K562 (cell line): ENCODE data around the gene KRTAP3-3. TPM values are rescaled to one million over a fixed set of nuclear protein-coding genes. Genes with fewer than 3 reads are reported as not detected.
"Not testable (repeated sequence)": the region's sequence is repeated elsewhere in the genome, so short reads cannot be mapped to it uniquely, and the experiment has no call there.

Experiments
- ATAC-seq: fragments of 200-7000 bp; cut with Tn5 transposase; 3 replicates; pipeline ENCODE4 v1.9.1; 2020; ENCODE audit warnings: moderate library complexity
- BruUV-seq: library from RNA; stranded (reverse); fragments of 400-500 nt; replicated peaks from 2 replicates; lab custom pipeline; 2021; lab: Mats Ljungman, UMichigan
- CTCF ChIA-PET: fragments of 300-600 bp; formaldehyde crosslinking; extraction: SDS; loops from one replicate; lab custom pipeline; 2021; ENCODE audit warnings: low intra/inter-chr PET ratio; lab: Yijun Ruan, JAX
- POLR2A ChIA-PET: fragments of 300-600, 350-650 bp; sonication (Branson Sonifier 250); formaldehyde crosslinking; extraction: SDS; loops from one replicate; lab custom pipeline; 2021; ENCODE audit warnings: antibody characterized with exemption, inconsistent platforms; lab: Yijun Ruan, JAX
- DNase-seq, 4 experiments: peaks; one replicate each; pipeline versions ENCODE4 v3.0.0 to v3.0.0-alpha.2; 2011 to 2018; ENCODE audit warnings: low spot score in 3 of 4, mixed read lengths in 3 of 4; ENCODE audit errors: extremely low read depth in 1 of 4
- FAIRE-seq: peaks from 2 replicates; lab custom pipeline; 2011; peaks lifted over from hg19 to GRCh38; lab: Jason Lieb, UNC
- H2AFZ ChIP-seq: 2 replicates; pipeline ENCODE4 v1.6.0; 2011; ENCODE audit warnings: low read depth, low read length, control low read depth, inconsistent platforms
- H3K27ac ChIP-seq: fragments of 200-600 bp; 3 replicates; pipeline ENCODE4 v1.8.0; 2011; ENCODE audit warnings: low read depth, mild to moderate bottlenecking, control low read depth, inconsistent platforms, low read length, moderate library complexity, mixed read lengths; ENCODE audit errors: extremely low read depth
- H3K27me3 ChIP-seq, 2 experiments: fragments of 300-600 bp in 1 of 2; 2 replicates in 1 of 2; 3 replicates in 1 of 2; pipeline versions ENCODE4 v1.6.0 to v1.8.0; 2011; ENCODE audit warnings: inconsistent platforms in 2 of 2, low read length in 2 of 2, mild to moderate bottlenecking in 1 of 2, mixed read lengths in 1 of 2, moderate library complexity in 1 of 2; ENCODE audit not compliant: control insufficient read depth in 2 of 2, insufficient read depth in 2 of 2
- H3K36me3 ChIP-seq: fragments of 300-600 bp; 3 replicates; pipeline ENCODE4 v1.8.0; 2011; ENCODE audit warnings: mild to moderate bottlenecking, low read length, inconsistent platforms; ENCODE audit not compliant: control insufficient read depth, insufficient read depth
- H3K4me1 ChIP-seq, 2 experiments: fragments of 200-600 bp in 1 of 2; replicated peaks in 1 of 2; 2 replicates in 1 of 2; 3 replicates in 1 of 2; pipeline versions ENCODE4 v1.5.1 to v1.8.0; 2011; ENCODE audit warnings: inconsistent platforms in 2 of 2, low read length in 2 of 2, mild to moderate bottlenecking in 1 of 2, mixed read lengths in 1 of 2, moderate library complexity in 1 of 2; ENCODE audit not compliant: control insufficient read depth in 2 of 2, insufficient read depth in 2 of 2
- H3K4me2 ChIP-seq: 2 replicates; pipeline ENCODE4 v1.6.1; 2011; ENCODE audit warnings: low read length, control low read depth, inconsistent platforms, mixed read lengths; ENCODE audit not compliant: insufficient read depth
- H3K4me3 ChIP-seq: fragments of 200-600 bp; sonication (generic), shearing (Covaris generic); 2 replicates; pipeline ENCODE4 v1.5.1; 2016; ENCODE audit warnings: control low read depth, inconsistent platforms
- H3K79me2 ChIP-seq: fragments of 200-600 bp; 3 replicates; pipeline ENCODE4 v1.8.0; 2011; ENCODE audit warnings: low read length, inconsistent platforms; ENCODE audit not compliant: control insufficient read depth, insufficient read depth
- H3K9ac ChIP-seq, 2 experiments: 2 replicates each; pipeline versions ENCODE4 v1.6.0 to v1.6.1; 2011; ENCODE audit warnings: low read depth in 2 of 2, low read length in 2 of 2, control low read depth in 1 of 2, inconsistent platforms in 1 of 2, mild to moderate bottlenecking in 1 of 2, mixed read lengths in 1 of 2; ENCODE audit not compliant: insufficient read depth in 1 of 2
- H3K9me1 ChIP-seq: one replicate; pipeline ENCODE4 v1.6.0; 2011; ENCODE audit warnings: inconsistent platforms, mild to moderate bottlenecking, low read length, moderate library complexity; ENCODE audit not compliant: control insufficient read depth, insufficient read depth
- H3K9me3 ChIP-seq: replicated peaks from 2 replicates; pipeline ENCODE4 v1.5.1; 2011; ENCODE audit warnings: low read depth, low read length, inconsistent platforms; ENCODE audit not compliant: control insufficient read depth, insufficient read depth
- H4K20me1 ChIP-seq: replicated peaks from 2 replicates; pipeline ENCODE4 v1.6.1; 2011; ENCODE audit warnings: low read length, inconsistent platforms, mixed read lengths; ENCODE audit not compliant: control insufficient read depth, insufficient read depth
- MLX ChIP-seq, 2 experiments: fragments of 450-650 bp in 1 of 2; sonication (generic) in 1 of 2; formaldehyde crosslinking; conservative IDR thresholded peaks; 2 replicates each; pipeline versions ENCODE4 v1.4.0 to v1.8.1; 2020 to 2022; ENCODE audit warnings: mild to moderate bottlenecking in 1 of 2, missing genetic modification reagents in 1 of 2
- PBX2 ChIP-seq, 2 experiments: IDR thresholded peaks in 1 of 2; conservative IDR thresholded peaks in 1 of 2; 2 replicates each; pipeline ENCODE4 v1.6.1; 2016; ENCODE audit warnings: low read depth in 2 of 2, mild to moderate bottlenecking in 1 of 2, missing compliant biosample characterization in 1 of 2, missing genetic modification characterization in 1 of 2, moderate library complexity in 1 of 2
- POLR2A ChIP-seq: fragments of 450-650 bp; conservative IDR thresholded peaks from 2 replicates; pipeline ENCODE4 v1.6.1; 2016
- RFX5 ChIP-seq: IDR thresholded peaks from 2 replicates; pipeline ENCODE4 v1.6.1; 2011; ENCODE audit warnings: low read depth, mild to moderate bottlenecking, improper control_type of control experiment, low read length
- USF2 ChIP-seq: sonication (generic); formaldehyde crosslinking; IDR thresholded peaks from 2 replicates; pipeline ENCODE4 v1.5.0; 2020; ENCODE audit warnings: missing genetic modification reagents
- WGBS: fragments of 100-300 bp; shearing (Covaris generic); methylation state at CpG from one replicate; pipeline ENCODE4 v1.1.6; 2016; ENCODE audit warnings: low coverage, mixed read lengths; ENCODE audit not compliant: insufficient coverage; ENCODE audit errors: missing lambda C conversion rate; 5-methylcytosine and 5-hydroxymethylcytosine counted together
- in situ Hi-C: fragments of 300-500 bp; cut with MboI; formaldehyde crosslinking; loops from 4 replicates; pipeline ENCODE4 v1.15.0; 2018; ENCODE audit warnings: inconsistent platforms, mixed read lengths
- intact Hi-C: fragments of 100-400 bp; cut with micrococcal nuclease; formaldehyde crosslinking; loops from 2 replicates; pipeline ENCODE4 v1.14.2; 2022
- polyA plus RNA-seq, 8 experiments: library from polyadenylated mRNA; depleted of rRNA in 4 of 8; stranded (reverse) in 5 of 8; unstranded in 3 of 8; fragments of >200 nt; fragmentation: Nextera tagmentation in 2 of 8; fragmentation: Illumina TruSeq in 1 of 8; extraction: Ambion mirVana in 2 of 8; extraction: Trizol in 1 of 8; gene quantifications; 2 replicates each; pipeline versions ENCODE4 v1.2.1 to v1.2.3, GENCODE V29; 2011 to 2014; ENCODE audit warnings: inconsistent platforms in 1 of 8, missing spikeins in 1 of 8
- total RNA-seq, 7 experiments: library from RNA; depleted of rRNA in 6 of 7; stranded (reverse); fragments of >200 nt in 6 of 7; fragmentation: Illumina TruSeq in 2 of 7; extraction: Trizol in 2 of 7; gene quantifications; 2 replicates each; pipeline versions ENCODE4 v1.2.1 to v1.2.3, GENCODE V29; 2011 to 2021; ENCODE audit warnings: low replicate concordance in 1 of 7

Gene KRTAP3-3
- total and polyA plus RNA-seq, 9 of the 15 experiments (the other 6 are each of a cell fraction or from before 2014, with no cell fraction given) = not detected

- intact Hi-C loops, H3K4me3 ChIP-seq, FAIRE-seq, ATAC-seq, H3K4me1 ChIP-seq, BruUV-seq, DNase-seq, CTCF ChIA-PET, H4K20me1 ChIP-seq, H3K9me1 ChIP-seq, H3K9me3 ChIP-seq, H3K36me3 ChIP-seq, H2AFZ ChIP-seq, H3K9ac ChIP-seq, in situ Hi-C loops, H3K4me2 ChIP-seq, H3K27ac ChIP-seq, H3K79me2 ChIP-seq: not testable (repeated sequence)
- under 1% methylated on average over 9 of the region's 10 CpGs for WGBS
- peaks cover 0 to 13% of the 10 kb centered on the region in 2 experiments; a peak in 2 of 5 replicates for H3K27me3 ChIP-seq
- POLR2A ChIA-PET = interaction anchor here (0.6 kb wide), 1 partner anchor 498 kb away, joined by 4 read pairs; no protein-coding TSS in a partner anchor
Observed at GRCh38 chr17:41034346-41034935, 40.5 kb upstream of the KRTAP3-3 start, which contains the start of gene KRTAP1-3. KRTAP1-3 (minus strand) TSS chr17:41034874; CDS start chr17:41034821, 53 bp downstream.

GRCh38 chr17:41029633-41030245, 35.8 kb upstream of the KRTAP3-3 start, which contains the start of gene KRTAP1-4:
KRTAP1-4 (minus strand) TSS chr17:41030195; CDS start chr17:41030078, 117 bp downstream.
- H3K9me1 ChIP-seq = no peaks in the 10 kb centered on the region
- POLR2A ChIA-PET = interaction anchor here (0.6 to 1.0 kb wide), 2 partner anchors 29 to 48 kb away, joined by 4 read pairs; no protein-coding TSS in a partner anchor
- H3K4me3 ChIP-seq = no peak within 1 kb of the TSS
- ATAC-seq (no peak), FAIRE-seq (no peak), DNase-seq (no peak)
- H3K4me2 ChIP-seq = no peak within 1 kb of the TSS
- CTCF ChIA-PET = no interaction called here
- H2AFZ ChIP-seq = no peak within 1 kb of the TSS
- H3K79me2 ChIP-seq = no peaks in the 10 kb centered on the region
- intact Hi-C loops = no loop called here
- peaks cover 0 to 4% of the 10 kb centered on the region in 2 experiments; a peak in 1 of 5 replicates for H3K4me1 ChIP-seq
- peaks cover 0 to 21% of the 10 kb centered on the region in 2 experiments; a peak in 2 of 5 replicates for H3K27me3 ChIP-seq
- no peaks in the 10 kb centered on the region for H4K20me1 ChIP-seq
- no peak within 1 kb of the TSS for H3K9ac ChIP-seq
- no peaks in the 10 kb centered on the region for H3K9me3 ChIP-seq
- BruUV-seq = no TSS peak
- in situ Hi-C loops = no loop called here
- H3K36me3 ChIP-seq = no peaks in the 10 kb centered on the region
- WGBS = under 1% methylated on average over 12 of the region's 12 CpGs
- no peak within 1 kb of the TSS for H3K27ac ChIP-seq
- TF ChIP-seq PBX2 (CRISPR knock-in tag; IDR thresholded peaks at IDR 0.05; ENCODE audit: low read depth) = no peak
- TF ChIP-seq PBX2 (tag; conservative IDR thresholded peaks at IDR 0.05; ENCODE audit: low read depth) = no peak
- no peak for TF ChIP-seq POLR2A
- no peak for TF ChIP-seq RFX5
- TF ChIP-seq USF2 (CRISPR knock-in tag) = no peak
- no peak for TF ChIP-seq MLX (CRISPR knock-in tag; conservative IDR thresholded peaks at IDR 0.05)
